H1 (cell line): ENCODE results near the gene TCAP. TPM values are rescaled to one million over a fixed set of nuclear protein-coding genes. Genes with fewer than 3 reads are reported as not detected.

Experiments
- BACH1 ChIP-seq: IDR thresholded peaks from 2 replicates; pipeline ENCODE4 v1.6.1; 2012; ENCODE audit warnings: low read length, improper control_type of control experiment
- CEBPB ChIP-seq: IDR thresholded peaks from 2 replicates; pipeline ENCODE4 v1.6.1; 2012; ENCODE audit warnings: low read depth, low read length
- SUZ12 ChIP-seq: fragments of 200-600 bp; sonication (generic); IDR thresholded peaks from 2 replicates; pipeline ENCODE4 v1.6.1; 2012; ENCODE audit warnings: mild to moderate bottlenecking, inconsistent platforms, low read length, moderate library complexity, mixed read lengths
- polyA plus RNA-seq, 7 experiments: library from polyadenylated mRNA; depleted of rRNA in 3 of 7; stranded (reverse) in 5 of 7; unstranded in 2 of 7; fragments of >200 nt in 5 of 7; fragments of 200-250 nt in 2 of 7; gene quantifications; 1 replicate in 5 of 7; 2 replicates in 1 of 7; 4 replicates in 1 of 7; pipeline versions ENCODE4 v1.2.1 to v1.2.3, GENCODE V29; 2011 to 2013; ENCODE audit warnings: missing spikeins in 2 of 7, mixed read lengths in 2 of 7
- total RNA-seq: library from RNA; stranded (reverse); fragmentation: NEBNext Ultra II Directional; extraction: Animal tissue kit (Norgen Biotek cat#: 25700); gene quantifications from 2 replicates; pipeline ENCODE4 v1.2.1, GENCODE V29; 2021

Gene TCAP
- total and polyA plus RNA-seq, 2 of the 8 experiments (the other 6 are each of a cell fraction or from before 2014, with no cell fraction given), result 0.82 to 1.4 TPM

- TF ChIP-seq SUZ12, result no peak
- no peak for TF ChIP-seq CEBPB
- no peak for TF ChIP-seq BACH1
Observed at GRCh38 chr17:39622380-39623006, 42.7 kb upstream of the TCAP start (continued).
